Stimulated activated CD8-positive, alpha-beta memory T cell treated with anti-CD3 and anti-CD28 coated beads, Interleukin-2, amount 100 ng/mL, for 48 hours (primary cell): ENCODE results near the gene TMC6.
A peak's percentile ranks its signal among the peaks of the same experiment; 100 is the strongest.
"Not testable (repeated sequence)": the region's sequence is repeated elsewhere in the genome, so short reads cannot be mapped to it uniquely, and the experiment has no call there.

Source experiments
- DNase-seq, 2 donors: peaks; one replicate each; pipeline ENCODE4 v3.0.0-alpha.2; 2020; ENCODE audit warnings: low read depth in 2 of 2

TMC6 gene

GRCh38 chr17:78128551-78129350 lies at the start of gene TMC6:
TSS of gene TMC6 (minus strand) at chr17:78128755. CDS start at chr17:78126832, 1,923 bp downstream.
- no peak for DNase-seq

GRCh38 chr17:78176548-78177025 lies 48.0 kb upstream of the TMC6 start:
- DNase-seq = peak; percentile 60 to 67

DNA sequence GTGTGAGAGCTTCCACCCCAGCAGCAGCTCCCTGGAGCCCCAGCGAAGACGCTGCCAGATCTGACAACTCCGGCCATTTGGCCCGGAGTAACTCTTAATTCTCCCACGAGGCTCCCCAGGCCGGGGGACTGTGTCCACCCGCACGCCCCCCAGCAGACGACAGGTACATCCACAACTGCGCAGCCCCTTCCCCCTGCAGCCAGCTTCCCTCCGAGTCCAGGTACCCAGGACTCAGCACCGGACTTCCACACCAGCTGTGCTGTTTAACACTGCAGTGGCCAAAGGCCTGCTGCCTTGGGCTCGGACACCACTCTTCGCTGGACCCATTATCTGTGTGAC lies 47.1 kb upstream of the TMC6 start:
- DNase-seq = no peak

DNA sequence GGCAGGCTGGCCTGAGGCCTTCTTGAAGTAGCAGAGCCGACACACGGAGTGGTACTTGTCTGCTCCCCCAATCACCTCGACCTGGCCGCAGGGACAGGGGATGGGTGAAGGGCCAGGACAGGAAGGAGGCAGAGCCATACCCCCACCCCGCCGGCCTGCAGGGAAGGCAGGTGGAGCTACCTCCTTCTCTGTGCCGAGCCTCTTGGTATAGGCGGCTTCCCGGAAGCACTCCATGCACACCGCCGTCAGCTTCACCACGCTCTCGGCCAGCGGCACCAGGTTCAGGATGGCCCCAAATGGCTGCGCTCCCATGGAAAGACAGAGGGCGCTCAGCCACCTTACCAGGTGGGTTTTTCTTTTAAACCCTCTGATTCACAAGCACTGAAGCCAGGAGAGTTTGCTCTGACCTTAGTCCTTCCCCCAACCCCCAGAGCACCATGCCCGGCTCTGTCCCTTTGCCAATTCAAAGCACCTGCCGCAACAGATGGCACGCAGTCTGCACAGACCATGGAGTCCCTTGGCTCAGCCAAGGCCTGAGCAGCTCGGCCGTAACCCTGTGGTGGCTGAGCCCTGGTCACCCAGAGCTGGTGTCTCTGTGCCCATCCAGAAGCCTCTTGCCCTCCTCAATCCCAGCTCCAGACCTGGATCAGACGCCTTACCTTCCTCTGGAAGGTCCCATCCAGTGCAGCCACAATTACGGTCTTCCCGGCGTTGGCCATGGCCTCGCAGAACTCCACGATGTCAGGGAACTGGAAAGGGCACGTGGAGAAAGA lies 46.5 kb upstream of the TMC6 start:
- DNase-seq = no peak

GRCh38 chr17:78174346-78174869 lies 45.9 kb upstream of the TMC6 start:
- DNase-seq = no peak

GRCh38 chr17:78173097-78173715 lies 44.7 kb upstream of the TMC6 start:
- no peak for DNase-seq

DNA sequence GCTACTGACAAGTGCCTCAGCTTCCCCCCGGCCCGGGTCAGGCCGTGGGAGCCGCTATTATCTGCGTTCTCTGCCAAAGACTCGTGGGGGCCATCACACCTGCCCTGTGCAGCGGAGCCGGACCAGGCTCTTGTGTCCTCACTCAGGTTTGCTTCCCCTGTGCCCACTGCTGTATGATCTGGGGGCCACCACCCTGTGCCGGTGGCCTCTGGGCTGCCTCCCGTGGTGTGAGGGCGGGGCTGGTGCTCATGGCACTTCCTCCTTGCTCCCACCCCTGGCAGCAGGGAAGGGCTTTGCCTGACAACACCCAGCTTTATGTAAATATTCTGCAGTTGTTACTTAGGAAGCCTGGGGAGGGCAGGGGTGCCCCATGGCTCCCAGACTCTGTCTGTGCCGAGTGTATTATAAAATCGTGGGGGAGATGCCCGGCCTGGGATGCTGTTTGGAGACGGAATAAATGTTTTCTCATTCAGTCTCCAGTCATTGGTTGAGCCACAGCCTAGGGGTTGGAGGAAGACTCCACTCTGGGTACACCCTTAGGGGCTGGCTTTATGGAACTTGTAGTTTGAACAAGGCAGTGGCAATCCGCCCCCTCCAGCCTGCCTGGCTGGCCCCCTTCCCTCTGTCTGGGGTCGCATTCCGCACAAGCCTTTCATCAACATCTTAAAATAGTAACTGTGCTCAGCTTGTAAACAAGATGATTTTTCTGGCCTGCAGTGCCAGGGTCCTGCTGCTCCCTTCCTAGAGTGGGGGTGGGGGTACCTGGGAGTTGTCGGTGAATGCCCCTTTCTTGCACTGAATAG lies 43.9 kb upstream of the TMC6 start:
- DNase-seq = no peak

- not testable (repeated sequence) for DNase-seq
These were observed 43.2 kb upstream of the TMC6 start for GRCh38 chr17:78171591-78172248.

DNA sequence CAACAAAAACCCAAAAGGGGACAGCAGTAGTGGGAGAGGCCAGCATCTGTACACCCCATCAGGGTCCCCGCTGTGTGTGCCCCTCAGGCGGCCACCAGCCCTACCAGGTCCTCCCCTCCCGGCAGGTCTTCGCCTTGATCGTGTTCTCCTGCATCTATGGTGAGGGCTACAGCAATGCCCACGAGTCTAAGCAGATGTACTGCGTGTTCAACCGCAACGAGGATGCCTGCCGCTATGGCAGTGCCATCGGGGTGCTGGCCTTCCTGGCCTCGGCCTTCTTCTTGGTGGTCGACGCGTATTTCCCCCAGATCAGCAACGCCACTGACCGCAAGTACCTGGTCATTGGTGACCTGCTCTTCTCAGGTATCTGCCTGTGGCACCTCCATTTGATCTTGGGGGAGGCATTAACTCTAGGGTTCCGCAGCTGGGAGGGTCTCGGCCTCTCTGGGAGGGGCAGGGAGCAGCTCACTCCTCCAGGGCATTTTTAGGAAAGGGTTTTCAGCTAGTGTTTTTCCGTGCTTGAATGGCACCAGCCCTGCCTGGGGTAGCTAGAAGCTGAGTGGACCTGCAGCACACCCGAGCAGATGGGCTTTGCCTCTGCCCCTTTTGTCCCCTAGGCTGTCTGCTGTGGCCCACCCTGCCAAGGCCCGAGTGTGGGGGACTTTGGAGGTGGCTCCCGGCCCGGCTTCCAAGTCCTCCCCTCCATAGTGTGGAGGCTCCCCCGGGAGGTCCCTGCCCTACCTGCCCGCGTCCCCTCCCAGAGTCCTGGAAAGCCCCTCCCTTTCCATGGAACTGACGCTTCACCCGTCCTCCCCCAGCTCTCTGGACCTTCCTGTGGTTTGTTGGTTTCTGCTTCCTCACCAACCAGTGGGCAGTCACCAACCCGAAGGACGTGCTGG lies 42.4 kb upstream of the TMC6 start:
- DNase-seq = no peak

- DNase-seq = peak; percentile 44 to 52
These were observed 40.6 kb upstream of the TMC6 start for GRCh38 chr17:78168903-78169793.

DNA sequence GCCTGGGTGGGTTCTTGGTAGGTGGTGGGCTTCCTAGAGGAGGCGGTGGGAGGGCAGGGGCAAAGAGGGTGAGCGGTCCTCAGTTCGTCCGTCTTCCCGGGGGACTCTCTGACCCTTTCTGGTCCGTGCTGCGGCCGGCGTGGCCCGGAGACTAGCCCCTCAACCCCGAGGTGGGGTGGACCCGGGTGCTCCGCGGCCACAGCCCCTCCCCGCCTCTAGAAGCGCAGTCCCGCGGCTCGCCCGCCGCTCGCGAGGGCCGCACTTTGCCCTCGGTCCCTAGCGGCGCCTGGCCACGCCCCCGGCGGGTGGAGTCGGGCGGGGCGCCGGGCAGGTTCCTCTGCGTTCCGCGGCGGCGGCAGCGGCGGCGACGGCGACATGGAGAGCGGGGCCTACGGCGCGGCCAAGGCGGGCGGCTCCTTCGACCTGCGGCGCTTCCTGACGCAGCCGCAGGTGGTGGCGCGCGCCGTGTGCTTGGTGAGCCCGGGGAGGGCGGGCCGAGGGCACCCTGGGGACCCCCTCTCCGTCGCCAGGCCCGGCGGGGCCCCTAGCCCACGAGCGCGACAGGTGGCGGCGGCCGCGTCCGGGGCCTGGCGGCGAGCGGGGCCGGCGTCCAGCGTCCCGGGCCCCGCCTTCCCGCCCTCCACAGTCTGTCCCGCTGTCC lies 39.8 kb upstream of the TMC6 start, which contains the start of gene SYNGR2:
Gene SYNGR2 (plus strand): TSS at position 340 of the 661 bp plus-strand sequence. CDS start 36 bp downstream, at position 376.
- DNase-seq = peak; percentile 76 to 89

GRCh38 chr17:78166416-78166815 lies 37.9 kb upstream of the TMC6 start:
- no peak for DNase-seq

DNA sequence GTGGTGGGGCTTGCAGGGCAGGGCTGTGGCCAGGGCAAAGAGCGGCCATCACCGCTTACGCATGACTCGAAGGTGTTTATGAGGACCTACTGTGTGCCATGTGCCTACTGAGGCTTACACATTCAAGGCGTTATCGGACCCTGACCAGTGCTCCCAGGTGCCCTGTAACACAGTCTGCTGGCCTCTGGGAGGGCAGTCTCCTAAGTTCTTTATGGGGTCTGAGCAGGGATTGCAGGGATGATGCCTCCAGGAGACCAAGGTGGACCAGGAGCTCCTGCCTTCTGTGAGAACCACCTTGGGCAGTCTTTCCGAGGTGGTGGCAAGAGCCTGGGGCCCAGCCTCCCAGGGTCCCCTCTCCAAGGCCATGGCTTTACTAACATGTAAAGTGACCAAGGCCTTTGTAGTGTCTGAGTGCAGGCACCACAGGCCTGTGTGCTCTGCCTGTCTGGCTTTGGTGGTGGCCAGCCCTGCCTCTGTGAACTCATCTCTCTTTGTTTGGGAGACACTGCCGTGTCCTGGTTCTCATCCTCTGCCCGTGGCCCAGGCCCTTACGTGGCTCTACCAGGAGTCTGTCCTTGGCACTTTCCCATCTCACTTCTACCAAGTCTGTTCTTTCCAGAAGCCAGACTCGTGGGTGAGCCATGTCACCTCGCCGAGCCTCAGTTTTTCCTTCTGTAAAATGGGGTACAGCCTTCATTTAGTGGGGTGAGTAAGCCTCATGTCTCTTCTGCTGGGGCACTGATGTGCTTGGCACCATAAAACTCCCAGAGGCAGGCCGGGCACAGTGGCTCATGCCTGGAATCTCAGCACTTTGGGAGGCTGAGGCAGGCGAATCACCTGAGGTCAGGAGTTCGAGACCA lies 36.4 kb upstream of the TMC6 start:
- DNase-seq = no peak

DNA sequence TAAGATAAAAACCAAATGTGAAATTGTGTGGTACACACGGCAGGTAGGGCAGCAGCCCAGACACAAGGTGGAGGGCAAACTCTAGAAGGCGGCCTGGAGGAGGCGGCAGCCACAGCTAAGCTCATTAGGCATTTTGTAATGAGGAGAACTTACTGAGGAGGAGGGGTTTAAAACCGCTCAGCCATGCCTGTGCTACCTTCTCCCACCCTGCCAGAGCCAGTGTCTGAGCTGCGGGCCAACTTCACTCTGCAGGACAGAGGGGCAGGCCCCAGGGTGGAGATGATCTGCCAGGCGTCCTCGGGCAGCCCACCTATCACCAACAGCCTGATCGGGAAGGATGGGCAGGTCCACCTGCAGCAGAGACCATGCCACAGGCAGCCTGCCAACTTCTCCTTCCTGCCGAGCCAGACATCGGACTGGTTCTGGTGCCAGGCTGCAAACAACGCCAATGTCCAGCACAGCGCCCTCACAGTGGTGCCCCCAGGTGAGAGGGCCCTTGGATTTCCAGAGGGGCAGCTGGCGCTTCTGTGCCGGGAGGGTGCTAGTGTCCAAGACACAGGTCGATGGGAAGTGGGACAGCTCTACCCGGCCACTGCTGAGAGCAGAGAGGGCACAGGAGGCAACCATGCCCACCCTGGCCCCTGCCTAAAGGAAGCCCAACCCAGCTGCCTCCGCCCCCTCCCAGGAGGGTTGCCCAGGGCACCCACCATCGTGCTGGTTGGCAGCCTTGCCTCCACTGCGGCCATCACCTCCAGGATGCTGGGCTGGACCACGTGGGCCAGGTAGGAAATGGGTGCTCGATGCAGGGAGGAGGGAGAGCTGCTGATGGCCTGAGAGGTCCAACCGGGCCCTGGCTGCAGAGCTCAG lies 35.6 kb upstream of the TMC6 start:
- no peak for DNase-seq

GRCh38 chr17:78159575-78160158 lies 31.1 kb upstream of the TMC6 start:
- no peak for DNase-seq
